Spinal cord (tissue), 10 donors: Measurements from ENCODE around the gene NEK11. TPM values are rescaled to one million over a fixed set of nuclear protein-coding genes. Genes with fewer than 3 reads are reported as not detected.

Source experiments
- DNase-seq, 6 donors: peaks; one replicate each; pipeline versions ENCODE4 v3.0.0 to v3.0.0-alpha.2; 2013 to 2015; ENCODE audit warnings: low spot score in 6 of 6, low read depth in 4 of 6
- H3K27ac ChIP-seq: one replicate; pipeline ENCODE4 v1.5.1; 2013; ENCODE audit warnings: low read depth, low read length, control low read depth
- H3K27me3 ChIP-seq: one replicate; pipeline ENCODE4 v1.6.1; 2013; ENCODE audit warnings: low read length; ENCODE audit not compliant: control insufficient read depth, insufficient read depth
- H3K36me3 ChIP-seq: one replicate; pipeline ENCODE4 v1.6.1; 2013; ENCODE audit warnings: low read length; ENCODE audit not compliant: control insufficient read depth, insufficient read depth
- H3K4me1 ChIP-seq: one replicate; pipeline ENCODE4 v1.6.1; 2013; ENCODE audit warnings: low read length; ENCODE audit not compliant: control insufficient read depth, insufficient read depth
- H3K4me3 ChIP-seq: one replicate; pipeline ENCODE4 v1.5.1; 2013; ENCODE audit warnings: low read depth, low read length, control low read depth
- H3K9me3 ChIP-seq: one replicate; pipeline ENCODE4 v1.6.1; 2013; ENCODE audit warnings: low read length; ENCODE audit not compliant: control insufficient read depth, insufficient read depth
- WGBS: methylation state at CpG from one replicate; pipeline ENCODE4 v1.1.5; 2013; ENCODE audit warnings: missing lambda C conversion rate; ENCODE audit not compliant: insufficient coverage; 5-methylcytosine and 5-hydroxymethylcytosine counted together
- polyA plus RNA-seq, 2 donors: library from polyadenylated mRNA; unstranded; fragments of 120-200 nt; gene quantifications; one replicate each; pipeline ENCODE4 v1.2.1, GENCODE V29; 2013; ENCODE audit not compliant: insufficient read length in 2 of 2
- total RNA-seq, 2 donors: library from RNA; depleted of rRNA in 1 of 2; stranded (reverse); fragments of 120-200 nt in 1 of 2; fragments of >200 nt in 1 of 2; gene quantifications; one replicate each; pipeline versions ENCODE4 v1.2.3 to v1.2.4, GENCODE V29; 2013 to 2014
- donor health status: healthy.

NEK11 gene
- total and polyA plus RNA-seq, 4 donors: 20.8 to 42.1 (median 23.3) TPM

GRCh38 chr3:131228522-131228921, 201.8 kb downstream of the NEK11 start:
- 95% methylated on average over 2 of the region's 3 CpGs for WGBS
- Histone ChIP-seq H3K9me3 (no peaks in the 10 kb centered on the region), H3K4me3 (no peak overlapping the region), H3K4me1 (no peaks in the 10 kb centered on the region), H3K27ac (no peak overlapping the region), H3K27me3 (no peaks in the 10 kb centered on the region), H3K36me3 (no peaks in the 10 kb centered on the region)
- no peak for DNase-seq

- peak in 1 of 6 donors; percentile 62 for DNase-seq
- no peaks in the 10 kb centered on the region for H3K9me3 ChIP-seq
- H3K4me3 ChIP-seq: no peak overlapping the region
- no peaks in the 10 kb centered on the region for H3K4me1 ChIP-seq
- H3K36me3 ChIP-seq: no peaks in the 10 kb centered on the region
- no peak overlapping the region for H3K27ac ChIP-seq
- WGBS: 34% methylated on average over 2 of the region's 3 CpGs
- no peaks in the 10 kb centered on the region for H3K27me3 ChIP-seq
Observed at GRCh38 chr3:131231710-131232389, 205.2 kb downstream of the NEK11 start.

- no peaks in the 10 kb centered on the region for H3K9me3 ChIP-seq
- no peak overlapping the region for H3K4me3 ChIP-seq
- H3K27ac ChIP-seq: no peak overlapping the region
- H3K27me3 ChIP-seq: no peaks in the 10 kb centered on the region
- WGBS: 94% methylated on average over 2 of the region's 3 CpGs
- DNase-seq: no peak
- H3K4me1 ChIP-seq: no peaks in the 10 kb centered on the region
- no peaks in the 10 kb centered on the region for H3K36me3 ChIP-seq
Observed at GRCh38 chr3:131232711-131233267, 206.1 kb downstream of the NEK11 start.

- Histone ChIP-seq H3K4me3 (no peak overlapping the region), H3K4me1 (no peaks in the 10 kb centered on the region), H3K36me3 (no peaks in the 10 kb centered on the region), H3K9me3 (no peaks in the 10 kb centered on the region), H3K27me3 (no peaks in the 10 kb centered on the region), H3K27ac (no peak overlapping the region)
- DNase-seq: no peak
- WGBS: 67% methylated on average over 1 of the region's 5 CpGs
Observed at GRCh38 chr3:131233900-131234668, 207.4 kb downstream of the NEK11 start.

GRCh38 chr3:131236421-131236820, 209.7 kb downstream of the NEK11 start:
- Histone ChIP-seq H3K4me3 (no peak overlapping the region), H3K9me3 (no peaks in the 10 kb centered on the region), H3K27ac (no peak overlapping the region), H3K4me1 (no peaks in the 10 kb centered on the region), H3K36me3 (no peaks in the 10 kb centered on the region), H3K27me3 (no peaks in the 10 kb centered on the region)
- peak in 1 of 6 donors; percentile 78 for DNase-seq
- 67% methylated on average over 6 of the region's 6 CpGs for WGBS

GRCh38 chr3:131238496-131238895, 211.8 kb downstream of the NEK11 start:
- no peaks in the 10 kb centered on the region for H3K27me3 ChIP-seq
- DNase-seq: no peak
- no peaks in the 10 kb centered on the region for H3K4me1 ChIP-seq
- no peaks in the 10 kb centered on the region for H3K9me3 ChIP-seq
- H3K27ac ChIP-seq: no peak overlapping the region
- no peaks in the 10 kb centered on the region for H3K36me3 ChIP-seq
- 88% methylated on average over 2 of the region's 2 CpGs for WGBS
- no peak overlapping the region for H3K4me3 ChIP-seq

- H3K27me3 ChIP-seq: no peaks in the 10 kb centered on the region
- no peaks in the 10 kb centered on the region for H3K36me3 ChIP-seq
- H3K4me1 ChIP-seq: no peaks in the 10 kb centered on the region
- DNase-seq: no peak
- no peak overlapping the region for H3K4me3 ChIP-seq
- no peaks in the 10 kb centered on the region for H3K9me3 ChIP-seq
- H3K27ac ChIP-seq: no peak overlapping the region
- WGBS: 100% methylated on average over 1 of the region's 3 CpGs
Observed at GRCh38 chr3:131239267-131239666, 212.6 kb downstream of the NEK11 start.

GRCh38 chr3:131242201-131242600, 215.5 kb downstream of the NEK11 start:
- H3K4me3 ChIP-seq: no peak overlapping the region
- peak in 1 of 6 donors; percentile 54 for DNase-seq
- no peaks in the 10 kb centered on the region for H3K27me3 ChIP-seq
- H3K36me3 ChIP-seq: no peaks in the 10 kb centered on the region
- peak overlapping the region; percentile 19 for H3K27ac ChIP-seq
- H3K9me3 ChIP-seq: no peaks in the 10 kb centered on the region
- no peaks in the 10 kb centered on the region for H3K4me1 ChIP-seq
- 87% methylated on average over 3 of the region's 3 CpGs for WGBS

- DNase-seq: no peak
- no peaks in the 10 kb centered on the region for H3K9me3 ChIP-seq
- H3K4me3 ChIP-seq: no peak overlapping the region
- WGBS: 86% methylated on average over 1 of the region's 2 CpGs
- H3K36me3 ChIP-seq: no peaks in the 10 kb centered on the region
- no peaks in the 10 kb centered on the region for H3K27me3 ChIP-seq
- no peak overlapping the region for H3K27ac ChIP-seq
- no peaks in the 10 kb centered on the region for H3K4me1 ChIP-seq
Observed at GRCh38 chr3:131250466-131250865, 223.8 kb downstream of the NEK11 start.
